ENCODE data around the gene TCOF1. TPM values are rescaled to one million over a fixed set of nuclear protein-coding genes. Genes with fewer than 3 reads are reported as not detected.

TCOF1 gene
- total and polyA plus RNA-seq, 2 experiments from 2014 or later, result 86.8 to 165 TPM

GRCh38 chr5:150377964-150378694, 20.6 kb downstream of the TCOF1 start:
- Mint-ChIP-seq H3K36me3 (ENCODE audit: low read depth) (peaks cover 96% of the 10 kb centered on the region), H3K27me3 (ENCODE audit: insufficient read depth, low read depth, poor library complexity) (peaks cover 6% of the 10 kb centered on the region), H3K4me1 (peaks cover 3% of the 10 kb centered on the region; the same call in 1 of the 3 replicates), H3K27ac (no peak overlapping the region), H3K9me3 (no peaks in the 10 kb centered on the region; the same call in 2 of the 3 replicates), H3K4me3 (no peak overlapping the region)
- Histone ChIP-seq H3K27ac (ENCODE audit: low read depth) (no peak overlapping the region), H3K27me3 (ENCODE audit: insufficient read depth) (no peaks in the 10 kb centered on the region), H3K4me3 (no peak overlapping the region), H3K9me2 (ENCODE audit: insufficient read depth) (no peaks in the 10 kb centered on the region), H3K4me1 (ENCODE audit: insufficient read depth) (no peaks in the 10 kb centered on the region), H3K4me2 (no peak overlapping the region), H3F3A (replicated peaks; ENCODE audit: low read depth) (0 out of 2 replicates have a peak, but pooled peaks cover 3% of the 10 kb centered on the region), H2AFZ (no peak overlapping the region), H3K36me3 (ENCODE audit: insufficient read depth) (peaks cover 80% of the 10 kb centered on the region), H4K20me1 (replicated peaks; ENCODE audit: insufficient read depth) (peaks cover 22% of the 10 kb centered on the region), H3K79me2 (replicated peaks; ENCODE audit: insufficient read depth) (no peaks in the 10 kb centered on the region)
- DNase-seq (ENCODE audit: low spot score), result no peak
- peak; percentile 15; the same call in 1 of the 3 replicates for ATAC-seq
- TF ChIP-seq CREB1 (CRISPR knock-in tag; IDR thresholded peaks at IDR 0.05; ENCODE audit: low read depth) (no peak), JUNB (IDR thresholded peaks at IDR 0.05; ENCODE audit: unreplicated experiment) (no peak), ZNF114 (CRISPR knock-in tag; IDR thresholded peaks at IDR 0.05) (no peak), STAT1 (IDR thresholded peaks at IDR 0.05; ENCODE audit: unreplicated experiment) (no peak), REST (IDR thresholded peaks at IDR 0.05; ENCODE audit: unreplicated experiment) (no peak), ZNF462 (CRISPR knock-in tag; IDR thresholded peaks at IDR 0.05) (no peak), POLR2AphosphoS5 (IDR thresholded peaks at IDR 0.05; ENCODE audit: low read depth) (no peak), EZH2 (IDR thresholded peaks at IDR 0.05; ENCODE audit: low read depth, unreplicated experiment) (no peak), ETS1 (IDR thresholded peaks at IDR 0.05) (no peak), EZH2phosphoT487 (IDR thresholded peaks at IDR 0.05; ENCODE audit: unreplicated experiment) (no peak), NANOG (IDR thresholded peaks at IDR 0.05; ENCODE audit: borderline replicate concordance) (no peak), ZNF331 (CRISPR knock-in tag; IDR thresholded peaks at IDR 0.05; ENCODE audit: low read depth) (no peak)

All from GM23338 (cell line).